Measurements from ENCODE around the gene PTTG2.
"Not testable (repeated sequence)": the region's sequence is repeated elsewhere in the genome, so short reads cannot be mapped to it uniquely, and the experiment has no call there.

PTTG2 gene

GRCh38 chr4:37960098-37960497 lies at the start of gene PTTG2:
Gene PTTG2 (plus strand): TSS chr4:37960398. CDS start chr4:37960435, 37 bp downstream.
- DNase-seq = no peak

GRCh38 chr4:37914539-37914938 lies 45.7 kb upstream of the PTTG2 start:
- DNase-seq = no peak

DNA sequence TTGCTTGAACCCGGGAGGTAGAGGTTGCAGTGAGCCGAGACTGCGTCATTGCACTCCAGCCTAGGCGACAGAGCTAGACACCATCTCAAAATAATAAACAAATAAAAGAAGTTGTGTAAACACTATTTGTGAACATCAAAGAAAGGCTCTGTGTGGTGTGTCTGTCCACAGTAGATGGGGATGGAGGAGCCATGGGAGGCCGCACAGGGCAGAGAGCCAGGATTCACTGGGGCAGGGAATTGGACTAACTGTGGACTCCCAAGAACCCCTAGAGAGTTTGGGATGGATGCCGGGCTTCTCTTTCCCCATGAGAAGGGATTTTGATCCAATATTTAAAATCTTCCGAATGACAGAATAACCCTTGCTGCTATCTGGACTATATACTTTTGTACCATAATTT lies 42.8 kb upstream of the PTTG2 start:
- no peak for DNase-seq

- DNase-seq = no peak
These were observed 41.5 kb upstream of the PTTG2 start for GRCh38 chr4:37918653-37919052.

GRCh38 chr4:37922328-37922727 lies 37.9 kb upstream of the PTTG2 start:
- peak; percentile 48 for DNase-seq

GRCh38 chr4:37923089-37923488 lies 37.1 kb upstream of the PTTG2 start:
- not testable (repeated sequence) for DNase-seq

GRCh38 chr4:37924946-37925345 lies 35.3 kb upstream of the PTTG2 start:
- DNase-seq = no peak

DNA sequence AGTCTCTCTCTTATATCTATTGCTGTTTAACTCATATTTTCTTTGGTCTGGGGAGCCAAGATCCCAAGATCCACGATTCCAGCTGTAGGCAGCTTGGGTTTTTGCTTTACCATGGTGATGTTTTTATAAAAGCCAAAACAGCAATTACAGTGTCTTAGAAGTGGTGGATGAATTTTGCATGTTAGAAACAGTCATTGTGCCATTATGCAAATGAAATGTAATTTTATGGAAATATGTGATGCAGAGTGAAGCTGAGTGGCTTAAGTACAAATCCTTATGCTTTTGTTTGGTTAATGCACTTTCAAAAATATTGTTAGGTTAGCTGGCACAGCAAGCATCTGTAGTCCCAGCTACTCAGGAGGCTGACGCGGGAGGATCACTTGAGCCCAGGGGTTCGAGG lies 32.8 kb upstream of the PTTG2 start:
- no peak for DNase-seq

- peak; percentile 27 for DNase-seq
These were observed 31.5 kb upstream of the PTTG2 start for GRCh38 chr4:37928426-37929416.

- no peak for DNase-seq
These were observed 26.1 kb upstream of the PTTG2 start for GRCh38 chr4:37934096-37934495.

DNA sequence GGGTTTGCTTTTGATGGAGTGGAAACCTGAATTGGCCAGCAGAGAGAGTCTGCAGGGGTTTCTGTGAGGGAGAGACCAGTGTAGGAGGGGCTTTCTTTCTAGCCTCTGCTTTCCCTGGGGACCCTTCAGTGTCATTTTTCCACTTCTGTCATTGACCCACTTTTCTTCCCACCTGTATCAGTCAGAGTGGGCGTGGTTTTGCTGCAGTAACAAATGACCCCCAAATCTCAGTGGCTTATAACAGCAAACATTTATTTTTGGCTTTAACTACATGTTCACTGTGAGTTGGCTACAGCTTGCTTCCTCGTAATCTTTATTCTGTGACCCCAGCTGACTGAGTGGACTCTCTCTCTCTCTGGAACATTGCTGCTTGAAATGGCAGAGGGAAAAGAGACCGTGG lies 25.6 kb upstream of the PTTG2 start:
- DNase-seq = no peak

DNA sequence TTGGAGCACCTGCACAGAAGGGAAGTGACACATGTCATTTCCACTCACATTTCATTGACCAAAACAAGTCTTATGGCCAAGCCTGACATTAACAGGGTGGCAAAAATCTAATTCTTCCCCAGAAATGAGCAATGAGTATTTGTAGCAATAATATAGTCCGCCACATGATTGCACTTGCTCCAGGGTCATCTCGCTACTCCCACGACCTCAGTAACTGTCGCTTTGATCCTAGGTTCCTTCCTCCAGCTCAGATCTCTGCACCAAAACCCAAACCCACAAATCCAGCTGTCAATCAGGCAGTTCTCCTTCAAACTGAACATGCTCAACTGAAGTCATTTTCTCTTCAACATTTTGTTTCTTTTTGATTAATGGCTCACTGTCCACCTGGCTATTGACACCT lies 25.2 kb upstream of the PTTG2 start:
- no peak for DNase-seq

GRCh38 chr4:37936889-37937498 lies 23.2 kb upstream of the PTTG2 start:
- no peak for DNase-seq

DNA sequence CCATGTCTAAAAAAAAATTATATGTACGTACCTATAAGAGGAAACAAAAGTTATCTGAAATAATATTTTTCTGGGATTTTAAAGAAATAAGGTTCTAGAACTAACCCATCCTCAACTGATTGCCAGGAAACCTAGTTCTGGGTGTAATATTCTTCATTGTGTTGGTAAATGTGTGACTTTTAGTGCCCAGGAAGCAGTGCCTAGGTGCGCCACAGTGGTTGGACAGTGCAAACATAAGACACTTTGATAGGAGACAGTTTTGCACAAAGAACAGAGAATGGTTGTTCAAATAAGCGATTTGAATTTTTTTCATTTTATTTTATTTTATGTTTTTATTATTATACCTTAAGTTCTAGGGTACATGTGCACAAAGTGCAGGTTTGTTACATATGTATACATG lies 22.0 kb upstream of the PTTG2 start:
- DNase-seq = no peak

GRCh38 chr4:37946503-37947179 lies 13.6 kb upstream of the PTTG2 start:
- DNase-seq = no peak

DNA sequence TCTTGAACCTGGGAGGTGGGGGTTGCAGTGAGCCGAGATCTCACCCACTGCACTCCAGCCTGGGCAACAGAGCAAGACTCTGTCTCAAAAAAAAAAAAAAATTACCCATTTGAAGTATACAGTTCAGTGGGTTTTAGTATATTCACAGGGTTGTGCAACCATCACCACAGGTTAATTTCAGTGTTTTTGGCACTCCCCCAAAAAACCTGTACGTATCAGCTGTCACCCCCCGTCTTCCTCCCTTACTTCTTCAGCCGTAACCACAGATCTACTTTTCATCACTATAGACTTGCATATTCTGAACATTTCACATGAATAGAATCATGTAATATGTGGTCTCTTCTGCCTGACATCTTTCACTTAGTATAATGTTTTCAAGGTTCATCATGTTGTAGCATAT lies 11.7 kb upstream of the PTTG2 start:
- no peak for DNase-seq

DNA sequence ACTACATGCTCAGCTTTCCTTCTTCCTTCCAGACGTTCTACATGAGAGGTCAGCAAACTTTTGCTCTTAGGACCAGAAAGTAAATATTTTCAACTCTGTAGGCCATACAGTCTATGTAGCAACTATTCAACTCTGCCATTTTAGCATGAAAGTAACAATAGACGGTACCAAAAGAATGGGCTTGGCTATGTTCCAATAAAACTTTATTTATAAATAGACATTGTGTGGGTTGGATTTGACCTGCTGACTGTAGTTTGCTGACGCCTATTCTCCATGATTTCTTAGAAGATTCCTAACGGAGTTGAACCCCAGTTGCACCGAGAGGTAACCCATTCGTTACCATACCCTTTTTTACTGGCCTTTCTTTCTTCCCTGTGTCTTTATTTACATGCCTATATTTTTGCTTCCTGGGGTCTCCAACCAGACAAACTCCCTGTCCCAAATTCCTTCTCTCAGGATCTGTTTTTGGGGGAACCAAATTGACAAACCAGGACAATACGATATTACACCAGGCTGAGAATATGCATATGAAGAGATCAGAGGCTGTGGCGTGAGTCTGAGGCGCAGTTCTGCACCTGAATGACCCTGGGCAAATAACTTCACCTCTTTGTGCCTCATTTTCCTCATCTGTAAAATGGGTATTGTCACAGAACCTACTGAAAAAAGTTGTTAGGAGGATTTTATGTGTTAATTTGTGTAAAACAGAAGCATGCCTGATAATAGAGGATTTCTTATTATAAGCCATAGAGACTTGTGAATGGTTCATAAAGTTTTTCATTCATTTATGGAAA lies 10.4 kb upstream of the PTTG2 start:
- DNase-seq = no peak

DNA sequence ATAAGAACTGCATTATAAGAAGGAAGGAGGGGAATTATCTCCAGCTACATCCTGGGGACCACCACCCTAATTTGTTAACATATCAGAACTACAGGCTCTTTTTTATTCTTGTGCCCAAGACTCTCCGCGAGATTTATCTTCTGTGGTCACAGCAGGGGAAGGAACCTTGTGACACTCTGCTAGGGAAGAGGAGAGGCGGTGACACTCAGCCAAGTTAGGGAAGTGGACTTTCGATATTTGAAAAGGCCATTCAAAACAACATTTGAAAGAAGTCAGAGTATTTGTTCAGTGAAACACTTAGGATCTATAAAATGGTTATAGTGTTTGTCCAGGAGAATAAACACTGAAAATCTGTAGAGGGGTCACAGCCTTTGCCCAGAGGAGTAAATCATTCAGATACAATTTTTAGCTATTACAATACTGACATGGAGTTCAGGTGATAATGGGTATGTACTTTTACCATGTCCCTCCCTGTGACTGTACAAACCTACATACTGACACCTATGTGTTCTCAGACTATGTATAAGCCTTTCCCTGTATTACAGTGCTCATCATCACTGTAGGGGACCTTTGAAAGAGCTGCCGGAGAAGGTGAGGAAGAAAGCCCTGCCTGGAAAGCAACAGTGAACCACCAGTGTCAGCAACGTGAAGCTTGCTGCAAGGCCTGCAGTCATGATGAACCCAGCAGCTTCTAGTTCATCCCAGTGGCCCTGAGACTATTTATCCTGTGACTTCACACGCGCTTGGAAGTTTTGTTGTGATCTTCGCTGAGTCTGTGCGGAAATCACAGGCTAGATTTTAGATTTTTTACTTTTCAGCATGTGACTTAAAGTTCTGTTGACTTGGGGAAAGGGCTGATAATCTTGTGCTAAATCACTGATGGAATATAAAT lies 8.5 kb upstream of the PTTG2 start:
- peak; percentile 83 for DNase-seq

GRCh38 chr4:37953156-37953555 lies 7.0 kb upstream of the PTTG2 start:
- no peak for DNase-seq

DNA sequence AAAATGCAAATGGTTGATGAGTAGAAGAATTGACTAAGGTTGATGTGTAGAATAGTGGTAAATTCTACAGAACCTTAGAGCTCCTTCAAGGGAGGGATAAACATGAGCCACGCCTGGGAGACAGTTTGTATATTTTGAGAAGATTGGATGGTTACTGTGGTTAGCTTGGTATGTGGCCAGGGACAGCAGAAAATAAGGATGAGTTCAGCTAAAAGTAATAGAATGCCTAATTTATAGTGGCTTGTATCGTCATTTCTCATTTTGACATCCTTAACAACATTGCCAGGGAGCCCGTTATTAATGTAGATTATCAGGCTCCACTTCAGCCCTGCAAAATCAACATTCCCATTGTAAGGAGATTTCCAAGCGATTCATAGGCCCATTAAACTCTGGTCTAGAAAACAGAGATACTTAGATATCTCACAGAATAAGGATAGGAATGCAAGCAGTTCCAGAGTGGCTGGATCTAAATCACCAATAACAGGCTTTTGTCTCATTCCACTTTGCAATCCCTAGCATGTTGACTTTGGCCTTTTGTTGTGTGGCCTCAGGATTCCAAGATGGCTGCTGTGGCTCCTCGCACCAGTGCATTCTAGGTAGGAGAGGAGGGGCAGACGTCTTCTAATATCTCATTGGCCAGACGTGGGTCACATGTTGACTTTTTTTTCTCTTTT lies 6.4 kb upstream of the PTTG2 start:
- DNase-seq = no peak

DNA sequence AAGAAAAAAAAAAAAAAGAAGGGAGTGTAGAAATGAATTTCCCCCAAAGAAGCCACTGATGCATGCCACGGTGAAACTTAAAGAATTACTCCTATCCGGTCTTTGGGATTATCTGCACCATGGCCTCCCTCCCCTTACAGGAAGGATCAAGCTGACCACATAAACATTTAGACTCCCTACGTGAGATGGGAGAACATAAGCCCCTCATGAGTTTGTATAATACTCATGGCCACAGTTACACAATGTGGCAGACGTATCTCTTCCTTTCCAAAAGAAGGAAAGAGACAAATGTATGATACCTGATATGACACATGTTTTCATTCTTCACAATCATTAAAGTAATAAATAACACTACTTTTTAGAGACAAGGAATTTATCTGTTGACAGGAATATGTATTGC lies 3.3 kb upstream of the PTTG2 start:
- DNase-seq = no peak

Data from OCI-M1 (cell line).